GM18870 (cell line): ENCODE measurements around the gene FHL2.

ENCODE experiments used
- ATAC-seq: cut with Tn5 transposase; IDR thresholded peaks from one replicate; pipeline ENCODE4 v1.9.1; 2021; ENCODE audit warnings: moderate library complexity; ENCODE audit not compliant: unreplicated experiment

The FHL2 gene

DNA sequence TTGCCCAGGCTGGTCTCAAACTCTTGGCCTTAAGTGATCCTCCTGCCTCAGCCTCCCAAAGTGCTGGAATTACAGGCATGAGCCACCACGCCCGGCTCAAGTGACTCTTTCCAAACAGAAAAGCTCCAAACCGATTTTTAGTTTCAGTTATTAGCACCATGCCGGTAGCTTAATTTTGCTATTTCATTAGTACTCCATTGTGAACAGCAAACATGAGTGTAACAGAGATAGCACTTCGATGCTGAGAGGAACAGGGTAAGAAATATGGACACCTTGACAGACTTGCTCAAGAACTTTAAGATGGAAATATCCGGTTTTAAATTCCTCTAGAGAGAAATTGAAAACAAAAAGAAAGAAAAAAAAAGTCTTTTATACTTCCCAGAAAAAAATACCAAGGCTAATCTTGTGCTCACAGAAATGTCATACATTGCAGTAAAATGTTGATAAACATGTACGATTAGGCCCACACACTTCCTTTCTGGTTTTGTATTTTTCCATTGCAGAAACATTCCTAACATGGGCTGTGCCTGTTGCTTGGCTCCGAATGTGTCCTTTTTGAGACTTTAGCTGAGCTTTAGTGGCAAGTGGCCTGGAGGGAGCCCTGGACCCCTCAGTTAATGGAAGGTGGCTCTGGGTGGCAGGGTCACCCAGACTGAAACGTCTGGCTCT, 18.3 kb downstream of the FHL2 start:
- no peak for ATAC-seq

- no peak for ATAC-seq
Measured at GRCh38 chr2:105379741-105380186, 19.1 kb downstream of the FHL2 start.

DNA sequence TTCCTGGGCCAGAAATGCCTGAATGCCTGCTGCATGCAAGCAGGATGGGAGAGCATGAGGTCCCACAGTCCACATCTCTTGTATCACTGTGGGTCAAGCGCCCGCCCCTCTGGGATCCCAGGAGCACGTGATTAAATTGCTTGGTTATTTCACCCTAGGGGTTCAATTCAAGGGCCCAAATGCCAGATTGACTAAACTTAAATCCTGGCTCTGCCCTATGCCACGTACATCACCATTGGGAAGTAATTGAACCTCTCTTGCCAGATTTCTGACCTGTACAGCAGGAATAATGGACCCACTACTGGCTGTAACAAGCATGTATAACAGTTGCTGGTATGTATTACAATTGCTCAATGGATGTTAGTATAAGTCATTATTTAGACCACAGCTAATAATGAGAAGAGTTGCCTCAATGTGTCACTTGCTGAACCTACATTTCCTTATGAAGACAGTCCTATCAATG, 19.9 kb downstream of the FHL2 start:
- no peak for ATAC-seq

GRCh38 chr2:105378276-105378840, 20.5 kb downstream of the FHL2 start:
- ATAC-seq, result no peak

GRCh38 chr2:105377871-105378270, 21.0 kb downstream of the FHL2 start:
- ATAC-seq, result no peak

DNA sequence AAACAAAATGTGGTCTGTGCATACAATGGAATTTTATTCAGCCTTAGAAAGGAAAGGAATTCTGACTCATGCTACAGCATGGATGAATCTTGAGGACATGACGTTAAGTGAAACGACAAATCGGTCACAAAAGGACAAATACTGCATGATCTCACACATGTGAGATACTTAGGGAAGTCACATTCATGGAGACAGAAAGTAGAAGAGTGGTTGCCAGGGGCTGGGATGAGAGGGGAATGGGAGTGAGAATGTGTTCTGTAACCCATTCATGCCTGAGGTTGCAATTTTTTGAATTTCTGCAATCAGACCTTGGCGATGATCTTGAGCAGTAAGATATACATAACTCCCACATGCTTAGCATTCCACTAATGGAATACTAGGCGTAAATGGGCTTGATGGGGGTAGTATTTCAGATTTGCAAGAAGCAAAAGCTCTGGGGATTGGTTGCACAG, 22.0 kb downstream of the FHL2 start:
- ATAC-seq, result no peak

DNA sequence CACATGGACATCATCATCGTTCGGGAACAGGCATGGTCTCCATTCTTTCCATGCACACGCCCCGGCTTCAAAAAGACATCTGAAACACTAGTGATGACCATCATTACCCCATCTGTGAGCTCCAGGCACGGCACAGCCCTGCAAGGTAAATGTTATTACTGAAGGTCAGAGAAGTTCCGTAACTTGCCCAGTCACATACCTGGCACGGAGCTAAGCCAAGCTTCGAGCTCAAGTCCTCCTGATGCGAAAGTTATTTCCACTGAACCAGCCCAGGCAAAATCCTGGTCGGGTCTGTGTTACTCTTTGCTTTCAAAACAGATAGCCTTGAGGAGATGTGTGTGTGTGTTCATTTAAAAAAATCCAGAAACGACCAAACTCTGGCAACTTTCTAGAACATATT, 22.8 kb downstream of the FHL2 start:
- no peak for ATAC-seq

GRCh38 chr2:105375001-105375561, 23.8 kb downstream of the FHL2 start:
- no peak for ATAC-seq

- peak; percentile 97 for ATAC-seq
Measured at GRCh38 chr2:105373895-105374401, 24.9 kb downstream of the FHL2 start.

GRCh38 chr2:105373344-105373781, 25.5 kb downstream of the FHL2 start:
- ATAC-seq, result no peak

GRCh38 chr2:105371810-105372209, 27.0 kb downstream of the FHL2 start:
- no peak for ATAC-seq

DNA sequence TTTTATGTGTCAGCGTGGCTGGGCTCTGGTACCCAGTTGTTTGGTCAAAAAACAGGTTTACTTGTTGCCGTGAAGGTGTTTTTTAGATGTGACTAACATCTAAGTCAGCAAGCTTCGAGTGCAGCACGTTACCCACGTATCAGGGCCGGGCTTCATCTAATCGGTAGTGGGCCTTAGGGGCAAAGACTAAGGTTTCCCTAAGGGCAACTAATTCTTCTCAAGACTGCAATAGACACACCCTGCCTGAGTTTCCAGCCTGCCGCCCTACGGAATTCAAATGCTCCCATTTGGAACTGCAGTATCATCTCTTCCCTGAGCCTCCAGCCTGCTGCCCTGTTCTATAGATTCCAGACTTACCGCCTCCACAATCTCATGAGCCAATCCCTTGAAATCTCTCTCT, 27.7 kb downstream of the FHL2 start:
- no peak for ATAC-seq

DNA sequence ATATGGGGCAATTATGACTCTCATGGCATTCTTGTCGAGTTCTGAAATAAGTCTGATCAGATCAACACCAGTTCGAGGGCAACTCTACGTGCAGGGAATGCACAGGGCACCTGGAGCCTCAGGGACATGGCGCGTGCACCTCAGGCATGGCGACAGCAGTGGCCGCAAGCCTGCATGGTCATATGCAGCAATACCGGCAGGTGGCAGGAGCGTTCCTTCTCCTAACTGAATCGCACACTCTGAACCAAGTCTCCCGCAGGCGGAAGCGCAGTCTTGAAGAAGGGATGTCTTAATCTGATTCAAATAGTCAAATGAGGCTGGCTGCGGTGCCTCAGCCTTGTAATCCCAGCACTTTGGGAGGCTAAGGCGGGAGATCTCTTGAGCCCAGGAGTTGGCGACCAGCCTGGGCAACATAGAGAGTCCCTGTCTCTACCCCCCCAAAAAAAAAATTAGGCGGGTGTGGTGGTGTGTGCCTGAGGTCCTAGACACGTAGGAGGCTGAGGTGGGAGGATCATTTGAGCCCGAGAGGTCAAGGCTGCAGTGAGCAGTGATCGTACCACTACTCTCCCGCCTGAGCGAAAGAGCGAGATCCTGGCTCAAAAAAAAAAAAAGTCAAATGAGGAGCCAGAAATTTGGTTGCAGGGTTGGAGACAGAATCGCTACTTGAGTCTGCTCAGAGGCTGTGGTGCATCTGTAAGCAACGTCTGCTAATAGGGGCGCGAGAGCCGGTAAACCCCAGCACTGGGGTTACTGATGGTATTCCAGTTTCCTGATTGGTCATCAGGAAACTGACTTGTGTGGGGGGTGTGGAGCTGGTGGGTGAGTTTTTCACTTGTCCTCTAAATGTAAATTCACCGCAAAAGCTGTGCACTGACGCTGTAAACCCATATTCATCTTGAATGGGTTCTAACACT, 28.8 kb downstream of the FHL2 start:
- peak; percentile 86 for ATAC-seq

DNA sequence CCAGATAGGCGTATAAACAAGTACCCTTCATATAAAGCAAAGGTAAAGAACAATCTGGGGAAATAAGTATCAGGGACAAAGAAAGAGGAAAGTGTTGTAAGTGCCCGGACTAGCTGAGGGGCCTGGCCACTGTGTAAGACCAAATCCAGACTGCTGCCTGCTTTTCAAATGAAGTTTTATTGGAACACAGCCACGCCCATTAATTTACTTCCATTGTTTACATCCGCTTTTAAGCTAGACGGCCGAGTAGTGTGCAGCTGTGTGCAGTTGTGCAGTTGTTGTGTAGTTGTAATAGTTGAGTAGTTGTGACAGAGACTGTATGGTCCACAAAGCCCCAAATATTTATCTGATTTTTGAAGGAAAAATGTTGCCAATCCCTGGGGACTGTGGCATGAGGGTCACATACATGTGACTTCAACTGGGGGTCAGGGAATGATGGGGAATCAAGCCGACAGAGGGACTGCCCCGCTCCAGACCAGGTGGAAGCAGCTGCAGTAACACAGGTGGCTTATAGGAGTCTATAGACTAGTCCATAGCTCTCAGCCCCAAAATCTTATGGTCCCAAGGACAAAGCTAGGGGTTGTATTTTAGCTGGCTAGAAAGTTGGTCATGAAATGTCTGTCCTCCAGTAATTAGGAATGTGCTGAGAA, 30.0 kb downstream of the FHL2 start:
- ATAC-seq, result no peak

DNA sequence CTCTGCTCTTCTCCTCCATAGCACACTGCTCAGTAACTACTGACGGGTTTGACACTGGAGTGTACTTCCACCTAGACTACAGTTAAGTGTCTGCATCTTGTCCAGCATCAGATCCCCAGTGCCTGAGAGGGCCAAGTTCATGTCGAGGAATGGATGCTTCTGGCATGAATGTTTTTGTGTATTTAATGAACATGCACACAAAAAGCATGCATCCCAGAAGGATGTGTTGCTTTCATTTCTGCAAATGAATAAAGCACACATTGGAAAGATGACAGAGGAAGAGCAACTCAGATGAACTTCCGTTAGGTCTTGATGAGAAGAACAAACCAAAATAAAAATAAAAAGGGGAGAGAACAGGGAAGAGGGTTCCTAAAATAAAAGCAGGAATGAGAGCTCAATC, 33.6 kb downstream of the FHL2 start:
- no peak for ATAC-seq

GRCh38 chr2:105364436-105365139, 34.3 kb downstream of the FHL2 start:
- no peak for ATAC-seq

DNA sequence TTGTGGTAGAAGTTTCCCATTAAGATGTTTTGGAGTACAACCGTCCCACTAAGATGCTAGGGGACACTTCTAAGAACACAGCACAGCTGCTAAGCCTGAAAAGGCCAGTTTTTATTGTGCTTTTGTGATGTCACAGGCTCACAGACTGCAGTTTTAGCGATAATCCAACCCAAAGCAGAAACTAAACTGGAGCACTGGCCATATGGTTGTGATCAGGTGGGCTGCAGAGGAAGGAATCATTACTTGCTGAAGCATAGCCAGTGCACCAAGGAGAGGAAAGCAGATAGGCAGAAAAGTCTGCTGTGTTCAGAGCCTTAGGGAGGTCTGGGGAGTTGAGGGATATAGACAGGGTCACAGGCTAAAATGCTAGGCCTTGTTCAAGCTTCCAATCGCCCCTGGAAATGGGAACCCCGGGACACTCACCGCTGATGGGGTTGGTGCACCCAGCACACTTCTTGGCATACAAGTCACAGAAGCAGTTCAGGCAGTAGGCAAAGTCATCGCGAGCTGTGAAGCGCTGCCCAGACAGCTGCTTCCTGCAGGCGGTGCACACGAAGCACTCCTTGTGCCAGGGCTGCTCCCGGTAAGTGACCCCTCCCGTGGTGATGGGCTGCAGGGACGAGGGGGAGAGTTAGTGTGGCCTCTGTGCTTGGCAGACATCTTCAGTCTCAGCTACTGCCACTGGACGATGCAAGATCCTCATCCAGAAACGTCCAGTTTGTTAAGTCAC, 35.8 kb downstream of the FHL2 start:
- ATAC-seq, result no peak

- no peak for ATAC-seq
Measured at GRCh38 chr2:105361102-105361889, 37.6 kb downstream of the FHL2 start.
